Neural progenitor cell (in vitro differentiated cells): ENCODE data around the gene ITFG1. TPM values are rescaled to one million over a fixed set of nuclear protein-coding genes. Genes with fewer than 3 reads are reported as not detected.

Source experiments
- DNase-seq: peaks from one replicate; pipeline ENCODE4 v3.0.0-alpha.2; 2016; ENCODE audit warnings: low spot score
- H2AFZ ChIP-seq: fragments of 200-600 bp; sonication (generic); replicated peaks from 2 replicates; pipeline ENCODE4 v1.6.1; 2016; ENCODE audit warnings: antibody characterized with exemption
- H3F3A ChIP-seq: fragments of 200-600 bp; sonication (generic); 2 replicates; pipeline ENCODE4 v1.6.1; 2016; ENCODE audit warnings: antibody characterized with exemption, low read depth
- H3K27ac ChIP-seq: fragments of 200-600 bp; sonication (generic); 2 replicates; pipeline ENCODE4 v1.5.1; 2016; ENCODE audit warnings: mild to moderate bottlenecking
- H3K27me3 ChIP-seq: fragments of 200-600 bp; sonication (generic); 2 replicates; pipeline ENCODE4 v1.6.1; 2016; ENCODE audit warnings: mild to moderate bottlenecking, moderate library complexity
- H3K36me3 ChIP-seq: fragments of 200-600 bp; sonication (generic); 2 replicates; pipeline ENCODE4 v1.5.1; 2016
- H3K4me1 ChIP-seq: fragments of 200-600 bp; sonication (generic); 2 replicates; pipeline ENCODE4 v1.6.1; 2016; ENCODE audit warnings: mixed run types
- H3K4me2 ChIP-seq: fragments of 200-600 bp; sonication (generic); 2 replicates; pipeline ENCODE4 v1.6.1; 2016
- H3K4me3 ChIP-seq: fragments of 200-600 bp; sonication (generic); 2 replicates; pipeline ENCODE4 v1.5.1; 2016
- H3K79me2 ChIP-seq: fragments of 200-600 bp; sonication (generic); 2 replicates; pipeline ENCODE4 v1.6.1; 2016; ENCODE audit warnings: low read depth
- H3K9ac ChIP-seq: fragments of 200-600 bp; sonication (generic); 2 replicates; pipeline ENCODE4 v1.6.1; 2016
- H3K9me3 ChIP-seq: fragments of 200-600 bp; sonication (generic); 2 replicates; pipeline ENCODE4 v1.5.1; 2016; ENCODE audit warnings: low read depth
- H4K20me1 ChIP-seq: fragments of 200-600 bp; sonication (generic); 2 replicates; pipeline ENCODE4 v1.6.1; 2016; ENCODE audit warnings: low read depth
- H3K27ac Mint-ChIP-seq: 3 replicates; pipeline ENCODE4 v1.8.0; 2021; ENCODE audit warnings: mixed read lengths
- H3K27me3 Mint-ChIP-seq: 2 replicates; pipeline ENCODE4 v1.8.0; 2022; ENCODE audit warnings: low read depth, mild to moderate bottlenecking, inconsistent platforms, moderate library complexity, mixed read lengths; ENCODE audit not compliant: insufficient read depth
- H3K36me3 Mint-ChIP-seq: 3 replicates; pipeline ENCODE4 v1.8.0; 2021; ENCODE audit warnings: mixed read lengths
- H3K4me1 Mint-ChIP-seq: 3 replicates; pipeline ENCODE4 v1.8.0; 2021; ENCODE audit warnings: mixed read lengths
- H3K4me3 Mint-ChIP-seq: 3 replicates; pipeline ENCODE4 v1.8.0; 2021; ENCODE audit warnings: mild to moderate bottlenecking, moderate library complexity, mixed read lengths
- H3K9me3 Mint-ChIP-seq: 3 replicates; pipeline ENCODE4 v1.8.0; 2020; ENCODE audit warnings: mixed read lengths
- CTCF ChIP-seq: fragments of 200-600 bp; sonication (generic); IDR thresholded peaks from 2 replicates; pipeline ENCODE4 v1.5.1; 2017; ENCODE audit warnings: antibody characterized with exemption, mild to moderate bottlenecking
- EZH2 ChIP-seq: fragments of 200-600 bp; sonication (generic); IDR thresholded peaks from 2 replicates; pipeline ENCODE4 v1.6.1; 2017; ENCODE audit warnings: antibody characterized with exemption, mild to moderate bottlenecking, moderate library complexity
- EZH2phosphoT487 ChIP-seq: fragments of 200-600 bp; sonication (generic); IDR thresholded peaks from 2 replicates; pipeline ENCODE4 v1.6.1; 2017; ENCODE audit warnings: antibody characterized with exemption
- total RNA-seq: library from RNA; depleted of rRNA; stranded (reverse); fragments of >200 nt; gene quantifications from 2 replicates; pipeline ENCODE4 v1.2.3, GENCODE V29; 2015; ENCODE audit warnings: low replicate concordance

ITFG1 gene
- 31.7 and 61.8 TPM in 2 replicates for total RNA-seq

- peaks cover 34% of the 10 kb centered on the region for H3K4me1 Mint-ChIP-seq
- H3K4me1 ChIP-seq, result peaks cover 33% of the 10 kb centered on the region
- H3K4me3 ChIP-seq, result peak within 1 kb of the TSS; percentile 82
- H3F3A ChIP-seq, result peaks cover 22% of the 10 kb centered on the region
- H3K27ac Mint-ChIP-seq, result peak within 1 kb of the TSS; percentile 97
- H3K27me3 ChIP-seq, result no peaks in the 10 kb centered on the region
- peaks cover 5% of the 10 kb centered on the region for H3K36me3 ChIP-seq
- peak within 1 kb of the TSS; percentile 94 for H3K9ac ChIP-seq
- peaks cover 6% of the 10 kb centered on the region for H4K20me1 ChIP-seq
- H3K4me2 ChIP-seq, result peak within 1 kb of the TSS; percentile 80
- no peaks in the 10 kb centered on the region for H3K9me3 ChIP-seq
- peak within 1 kb of the TSS; percentile 91 for H2AFZ ChIP-seq
- peaks cover 2% of the 10 kb centered on the region for H3K36me3 Mint-ChIP-seq
- H3K9me3 Mint-ChIP-seq, result no peaks in the 10 kb centered on the region
- peaks cover 2% of the 10 kb centered on the region for H3K27me3 Mint-ChIP-seq
- peak within 1 kb of the TSS; percentile 100 for H3K27ac ChIP-seq
- DNase-seq, result peak; percentile 96
- peak within 1 kb of the TSS; percentile 99 for H3K4me3 Mint-ChIP-seq
- TF ChIP-seq CTCF (no peak), EZH2 (no peak), EZH2phosphoT487 (no peak)
- peaks cover 60% of the 10 kb centered on the region for H3K79me2 ChIP-seq
Measured at GRCh38 chr16:47460711-47461597, at the start of gene ITFG1, which contains the start of gene PHKB. Gene ITFG1, minus strand, starts transcription at chr16:47461063. Its CDS starts 18 bp downstream, at chr16:47461045. Gene PHKB, plus strand, starts transcription at chr16:47461331. Its CDS starts 20 bp downstream, at chr16:47461351.

- H3K27ac Mint-ChIP-seq, result no peak overlapping the region
- H3K4me3 Mint-ChIP-seq, result no peak overlapping the region
- no peak for TF ChIP-seq EZH2
- no peaks in the 10 kb centered on the region for H3K4me1 Mint-ChIP-seq
- Histone ChIP-seq H2AFZ (no peak overlapping the region), H3K4me1 (no peaks in the 10 kb centered on the region), H3K27me3 (no peaks in the 10 kb centered on the region), H3K9ac (no peak overlapping the region), H3K79me2 (no peaks in the 10 kb centered on the region), H3K4me2 (no peak overlapping the region), H3K4me3 (no peak overlapping the region), H3K36me3 (no peaks in the 10 kb centered on the region), H3F3A (no peaks in the 10 kb centered on the region), H4K20me1 (no peaks in the 10 kb centered on the region), H3K9me3 (no peaks in the 10 kb centered on the region), H3K27ac (no peak overlapping the region)
- no peak for DNase-seq
- no peaks in the 10 kb centered on the region for H3K9me3 Mint-ChIP-seq
- peaks cover 20% of the 10 kb centered on the region for H3K36me3 Mint-ChIP-seq
- no peaks in the 10 kb centered on the region for H3K27me3 Mint-ChIP-seq
Measured at GRCh38 chr16:47507701-47508100, 46.8 kb upstream of the ITFG1 start.

- H3K27me3 Mint-ChIP-seq, result no peaks in the 10 kb centered on the region
- H3K4me1 Mint-ChIP-seq, result no peaks in the 10 kb centered on the region
- Histone ChIP-seq H4K20me1 (no peaks in the 10 kb centered on the region), H3F3A (no peaks in the 10 kb centered on the region), H3K9ac (no peak overlapping the region), H3K79me2 (no peaks in the 10 kb centered on the region), H2AFZ (no peak overlapping the region), H3K4me2 (no peak overlapping the region), H3K4me3 (no peak overlapping the region), H3K27me3 (no peaks in the 10 kb centered on the region), H3K4me1 (no peaks in the 10 kb centered on the region), H3K9me3 (no peaks in the 10 kb centered on the region), H3K36me3 (no peaks in the 10 kb centered on the region), H3K27ac (no peak overlapping the region)
- peaks cover 18% of the 10 kb centered on the region for H3K36me3 Mint-ChIP-seq
- no peak for TF ChIP-seq EZH2phosphoT487
- no peak for TF ChIP-seq EZH2
- TF ChIP-seq CTCF, result no peak
- DNase-seq, result no peak
- H3K27ac Mint-ChIP-seq, result no peak overlapping the region
- no peaks in the 10 kb centered on the region for H3K9me3 Mint-ChIP-seq
- H3K4me3 Mint-ChIP-seq, result no peak overlapping the region
Measured at GRCh38 chr16:47506800-47507199, 45.9 kb upstream of the ITFG1 start.

GRCh38 chr16:47504599-47504998, 43.7 kb upstream of the ITFG1 start:
- Mint-ChIP-seq H3K4me1 (no peaks in the 10 kb centered on the region), H3K9me3 (no peaks in the 10 kb centered on the region), H3K27me3 (no peaks in the 10 kb centered on the region), H3K27ac (no peak overlapping the region), H3K36me3 (peaks cover 18% of the 10 kb centered on the region), H3K4me3 (no peak overlapping the region)
- no peak for DNase-seq
- H3K79me2 ChIP-seq, result no peaks in the 10 kb centered on the region
- H4K20me1 ChIP-seq, result no peaks in the 10 kb centered on the region
- no peak overlapping the region for H3K27ac ChIP-seq
- H3K9ac ChIP-seq, result no peak overlapping the region
- no peaks in the 10 kb centered on the region for H3K9me3 ChIP-seq
- no peaks in the 10 kb centered on the region for H3F3A ChIP-seq
- no peaks in the 10 kb centered on the region for H3K27me3 ChIP-seq
- no peak overlapping the region for H3K4me3 ChIP-seq
- H3K4me2 ChIP-seq, result no peak overlapping the region
- no peaks in the 10 kb centered on the region for H3K4me1 ChIP-seq
- TF ChIP-seq EZH2 (no peak), CTCF (no peak)
- H3K36me3 ChIP-seq, result no peaks in the 10 kb centered on the region
- no peak overlapping the region for H2AFZ ChIP-seq
